ENCODE data around the gene TRAPPC3L. TPM values are rescaled to one million over a fixed set of nuclear protein-coding genes. Genes with fewer than 3 reads are reported as not detected.

Gene TRAPPC3L
- total RNA-seq, 1 donor from 2014 or later = not detected

GRCh38 chr6:116445102-116445501 lies 100.4 kb downstream of the TRAPPC3L start:
- DNase-seq (ENCODE audit: extremely low read depth, low read depth, low spot score) = no peak

Other genes with a start within 250 kb of the TRAPPC3L start
- 20.8 and 21.5 TPM in 2 replicates for gene DSE, start 174.7 kb downstream of the TRAPPC3L start, total RNA-seq
- 0.68 and 1.1 TPM in 2 replicates for gene CALHM6, start 84.3 kb downstream of the TRAPPC3L start, total RNA-seq
- 4.8 and 5.5 TPM in 2 replicates for gene CALHM5, start 34.0 kb downstream of the TRAPPC3L start, total RNA-seq
- gene CALHM4, start 8.1 kb upstream of the TRAPPC3L start, total RNA-seq = not detected in 2 replicates
- 25.6 and 34.9 TPM in 2 replicates for gene RWDD1, start 25.8 kb upstream of the TRAPPC3L start, total RNA-seq
- gene RSPH4A, start 70.8 kb upstream of the TRAPPC3L start, total RNA-seq = 0.29 and 0.63 TPM in 2 replicates
- gene ZUP1, start 123.1 kb upstream of the TRAPPC3L start, total RNA-seq = 10.9 and 11.4 TPM in 2 replicates
- 3.6 and 6.0 TPM in 2 replicates for gene KPNA5, start 135.5 kb upstream of the TRAPPC3L start, total RNA-seq
- 1.5 and 3.7 TPM in 2 replicates for gene FAM162B, start 220.0 kb upstream of the TRAPPC3L start, total RNA-seq

All from glomerular endothelial cell (primary cell).